Measurements from ENCODE around the gene DSC1. TPM values are rescaled to one million over a fixed set of nuclear protein-coding genes. Genes with fewer than 3 reads are reported as not detected.

DSC1 gene
- polyA plus RNA-seq, 1 experiment: not detected

GRCh38 chr18:31176531-31176930 lies 13.9 kb upstream of the DSC1 start:
- CTCF ChIA-PET: no interaction called here
- Histone ChIP-seq H3K9me3 (ENCODE audit: control insufficient read depth, insufficient read depth, low read length) (peaks cover 7% of the 10 kb centered on the region), H3K27ac (ENCODE audit: low read depth, low read length) (no peak overlapping the region), H3K27me3 (ENCODE audit: control insufficient read depth, insufficient read depth, low read length) (no peaks in the 10 kb centered on the region), H3K4me3 (ENCODE audit: low read depth, low read length) (no peak overlapping the region)
- DNase-seq (ENCODE audit: low read depth, low spot score): no peak
- POLR2A ChIA-PET: no interaction called here
- no peak for TF ChIP-seq CTCF (IDR thresholded peaks at IDR 0.05; ENCODE audit: low read depth, low read length)

GRCh38 chr18:31171144-31171839 lies 8.6 kb upstream of the DSC1 start:
- Histone ChIP-seq H3K27me3 (ENCODE audit: control insufficient read depth, insufficient read depth, low read length) (no peaks in the 10 kb centered on the region), H3K9me3 (ENCODE audit: control insufficient read depth, insufficient read depth, low read length) (peaks cover 7% of the 10 kb centered on the region), H3K27ac (ENCODE audit: low read depth, low read length) (no peak overlapping the region), H3K4me3 (ENCODE audit: low read depth, low read length) (no peak overlapping the region)
- CTCF ChIA-PET: no interaction called here
- POLR2A ChIA-PET: no interaction called here
- no peak for TF ChIP-seq CTCF (IDR thresholded peaks at IDR 0.05; ENCODE audit: low read depth, low read length)
- no peak for DNase-seq (ENCODE audit: low read depth, low spot score)

- Histone ChIP-seq H3K27ac (ENCODE audit: low read depth, low read length) (no peak overlapping the region), H3K4me3 (ENCODE audit: low read depth, low read length) (no peak overlapping the region), H3K9me3 (ENCODE audit: control insufficient read depth, insufficient read depth, low read length) (peaks cover 7% of the 10 kb centered on the region), H3K27me3 (ENCODE audit: control insufficient read depth, insufficient read depth, low read length) (no peaks in the 10 kb centered on the region)
- POLR2A ChIA-PET: no interaction called here
- CTCF ChIA-PET: no interaction called here
- TF ChIP-seq CTCF (IDR thresholded peaks at IDR 0.05; ENCODE audit: low read depth, low read length): no peak
- DNase-seq (ENCODE audit: low read depth, low spot score): no peak
Measured at GRCh38 chr18:31170335-31170734, 7.7 kb upstream of the DSC1 start.

- no peak for DNase-seq (ENCODE audit: low read depth, low spot score)
- Histone ChIP-seq H3K27me3 (ENCODE audit: control insufficient read depth, insufficient read depth, low read length) (no peaks in the 10 kb centered on the region), H3K27ac (ENCODE audit: low read depth, low read length) (no peak overlapping the region), H3K4me3 (ENCODE audit: low read depth, low read length) (no peak overlapping the region), H3K9me3 (ENCODE audit: control insufficient read depth, insufficient read depth, low read length) (peaks cover 9% of the 10 kb centered on the region)
- ChIA-PET POLR2A (no interaction called here), CTCF (no interaction called here)
- no peak for TF ChIP-seq CTCF (IDR thresholded peaks at IDR 0.05; ENCODE audit: low read depth, low read length)
Measured at GRCh38 chr18:31162419-31162793, 250 bp downstream of the DSC1 start.

GRCh38 chr18:31161757-31162418 lies 768 bp downstream of the DSC1 start:
- Histone ChIP-seq H3K27me3 (ENCODE audit: control insufficient read depth, insufficient read depth, low read length) (no peaks in the 10 kb centered on the region), H3K4me3 (ENCODE audit: low read depth, low read length) (no peak overlapping the region), H3K9me3 (ENCODE audit: control insufficient read depth, insufficient read depth, low read length) (peaks cover 9% of the 10 kb centered on the region), H3K27ac (ENCODE audit: low read depth, low read length) (no peak overlapping the region)
- CTCF ChIA-PET: no interaction called here
- no peak for DNase-seq (ENCODE audit: low read depth, low spot score)
- POLR2A ChIA-PET: no interaction called here
- TF ChIP-seq CTCF (IDR thresholded peaks at IDR 0.05; ENCODE audit: low read depth, low read length): no peak
